Kidney epithelial cell (primary cell): ENCODE data around the gene MYO7B. TPM values are rescaled to one million over a fixed set of nuclear protein-coding genes. Genes with fewer than 3 reads are reported as not detected.

Experiments
- DNase-seq: peaks from one replicate; pipeline ENCODE4 v3.0.0-alpha.2; 2010; ENCODE audit warnings: low read depth
- H3K27me3 ChIP-seq: 2 replicates; pipeline ENCODE4 v1.6.0; 2011; ENCODE audit warnings: low read length; ENCODE audit not compliant: control insufficient read depth, insufficient read depth
- H3K36me3 ChIP-seq: 2 replicates; pipeline ENCODE4 v1.5.1; 2011; ENCODE audit warnings: low read length; ENCODE audit not compliant: control insufficient read depth, insufficient read depth
- H3K4me3 ChIP-seq: 2 replicates; pipeline ENCODE4 v1.5.1; 2011; ENCODE audit warnings: low read depth, mild to moderate bottlenecking, control low read depth, low read length
- total RNA-seq: library from RNA; depleted of rRNA; stranded (reverse); fragments of >200 nt; gene quantifications from 2 replicates; pipeline ENCODE4 v1.2.3, GENCODE V29; 2015
- TF ChIP-seq, protein P1 (sequence below): IDR thresholded peaks from 2 replicates; pipeline ENCODE4 v1.5.1; 2011; ENCODE audit warnings: mild to moderate bottlenecking, moderate library complexity, low read length, control low read depth, inconsistent platforms; ENCODE audit not compliant: insufficient read depth, poor library complexity, severe bottlenecking

The MYO7B gene
- total RNA-seq, 1 donor from 2014 or later = 0.50 TPM

DNA sequence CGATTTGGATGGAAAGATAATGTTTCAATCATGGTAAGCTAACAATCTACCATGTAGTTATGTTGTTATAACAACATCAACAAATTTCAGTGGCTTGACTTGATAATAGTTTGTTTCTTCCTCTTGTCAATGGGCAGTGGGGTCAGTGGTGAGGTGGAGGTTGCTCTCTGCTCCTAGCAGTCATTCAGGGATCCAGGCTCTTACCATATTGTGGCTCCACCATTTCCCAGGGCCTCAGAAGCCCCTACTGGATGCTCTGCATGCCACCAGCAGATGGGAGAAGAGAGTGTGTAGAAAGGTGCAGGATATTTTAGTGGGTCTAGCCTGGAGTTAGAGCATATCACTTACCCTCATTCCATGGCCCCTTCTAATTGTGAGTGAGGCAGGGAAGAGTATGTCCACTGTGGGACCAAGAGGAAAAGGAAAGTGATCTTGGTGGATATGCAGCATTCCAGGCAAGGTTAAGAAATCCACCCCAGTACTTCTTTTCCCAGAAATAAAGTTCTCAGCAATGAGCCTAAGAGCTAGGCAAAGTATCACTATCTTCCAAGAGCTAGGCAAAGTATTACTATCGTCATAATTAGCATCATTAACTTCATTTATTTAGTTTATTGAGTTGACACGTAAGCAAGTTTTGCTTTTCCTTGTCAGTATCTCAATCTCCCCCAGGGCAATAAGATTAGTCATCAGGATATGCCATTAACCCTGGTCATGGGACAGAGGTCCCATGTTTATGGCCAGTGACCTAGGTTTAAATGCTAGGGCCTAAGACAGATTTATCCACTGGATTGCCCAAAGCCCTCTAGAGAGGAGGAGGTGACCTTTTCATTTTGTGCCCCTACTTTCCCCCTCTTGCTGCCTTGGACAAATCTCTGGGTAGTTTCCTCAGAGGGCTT lies 5.0 kb upstream of the MYO7B start:
- TF ChIP-seq, protein P1, sequence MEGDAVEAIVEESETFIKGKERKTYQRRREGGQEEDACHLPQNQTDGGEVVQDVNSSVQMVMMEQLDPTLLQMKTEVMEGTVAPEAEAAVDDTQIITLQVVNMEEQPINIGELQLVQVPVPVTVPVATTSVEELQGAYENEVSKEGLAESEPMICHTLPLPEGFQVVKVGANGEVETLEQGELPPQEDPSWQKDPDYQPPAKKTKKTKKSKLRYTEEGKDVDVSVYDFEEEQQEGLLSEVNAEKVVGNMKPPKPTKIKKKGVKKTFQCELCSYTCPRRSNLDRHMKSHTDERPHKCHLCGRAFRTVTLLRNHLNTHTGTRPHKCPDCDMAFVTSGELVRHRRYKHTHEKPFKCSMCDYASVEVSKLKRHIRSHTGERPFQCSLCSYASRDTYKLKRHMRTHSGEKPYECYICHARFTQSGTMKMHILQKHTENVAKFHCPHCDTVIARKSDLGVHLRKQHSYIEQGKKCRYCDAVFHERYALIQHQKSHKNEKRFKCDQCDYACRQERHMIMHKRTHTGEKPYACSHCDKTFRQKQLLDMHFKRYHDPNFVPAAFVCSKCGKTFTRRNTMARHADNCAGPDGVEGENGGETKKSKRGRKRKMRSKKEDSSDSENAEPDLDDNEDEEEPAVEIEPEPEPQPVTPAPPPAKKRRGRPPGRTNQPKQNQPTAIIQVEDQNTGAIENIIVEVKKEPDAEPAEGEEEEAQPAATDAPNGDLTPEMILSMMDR = no peak
- H3K4me3 ChIP-seq = no peak overlapping the region
- DNase-seq = no peak
- no peaks in the 10 kb centered on the region for H3K27me3 ChIP-seq
- H3K36me3 ChIP-seq = no peaks in the 10 kb centered on the region

DNA sequence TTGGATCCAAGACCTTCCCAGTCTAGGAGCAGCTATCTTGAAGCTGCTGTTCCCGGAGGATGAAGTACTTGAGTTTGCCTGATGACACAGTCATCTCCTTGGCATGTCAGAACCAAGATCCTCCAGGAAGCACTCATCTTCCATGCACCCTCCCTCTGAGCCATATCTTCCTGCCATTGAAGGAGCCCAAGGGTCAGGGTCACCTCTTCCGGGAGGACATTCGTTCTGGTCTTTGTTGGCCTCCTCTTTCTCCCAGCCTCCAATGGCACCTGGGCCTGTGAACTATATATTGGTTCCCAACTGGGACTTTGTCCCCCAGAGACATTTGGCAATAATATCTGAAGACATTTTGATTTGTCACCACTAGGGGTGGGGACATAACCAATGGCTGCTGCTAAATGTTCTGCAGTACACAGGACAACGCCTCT lies 4.2 kb upstream of the MYO7B start:
- H3K4me3 ChIP-seq = no peak overlapping the region
- H3K27me3 ChIP-seq = peaks cover 4% of the 10 kb centered on the region
- H3K36me3 ChIP-seq = no peaks in the 10 kb centered on the region
- no peak for DNase-seq
- TF ChIP-seq, protein P1 = no peak

DNA sequence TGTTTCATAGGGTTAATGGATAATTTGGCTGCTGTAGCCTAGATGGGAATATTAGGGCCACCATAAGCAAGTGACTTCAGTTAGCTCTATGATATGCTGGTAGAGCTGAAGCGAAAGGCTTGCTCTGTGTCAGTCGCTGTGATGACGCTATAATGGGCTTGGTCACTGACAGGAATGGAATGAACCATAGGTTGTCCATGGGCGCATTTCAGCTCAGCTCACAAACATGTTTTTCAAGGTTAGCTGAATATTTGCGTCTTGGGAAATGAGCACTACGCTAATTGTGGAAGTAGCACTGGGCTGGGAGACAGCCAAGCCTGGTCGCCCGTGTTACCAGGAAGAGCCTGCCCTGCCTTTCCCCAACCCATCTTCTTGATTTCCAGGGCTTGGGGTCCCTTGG lies 3.2 kb upstream of the MYO7B start:
- Histone ChIP-seq H3K36me3 (no peaks in the 10 kb centered on the region), H3K27me3 (peaks cover 4% of the 10 kb centered on the region), H3K4me3 (no peak overlapping the region)
- DNase-seq = no peak
- TF ChIP-seq, protein P1 = no peak

DNA sequence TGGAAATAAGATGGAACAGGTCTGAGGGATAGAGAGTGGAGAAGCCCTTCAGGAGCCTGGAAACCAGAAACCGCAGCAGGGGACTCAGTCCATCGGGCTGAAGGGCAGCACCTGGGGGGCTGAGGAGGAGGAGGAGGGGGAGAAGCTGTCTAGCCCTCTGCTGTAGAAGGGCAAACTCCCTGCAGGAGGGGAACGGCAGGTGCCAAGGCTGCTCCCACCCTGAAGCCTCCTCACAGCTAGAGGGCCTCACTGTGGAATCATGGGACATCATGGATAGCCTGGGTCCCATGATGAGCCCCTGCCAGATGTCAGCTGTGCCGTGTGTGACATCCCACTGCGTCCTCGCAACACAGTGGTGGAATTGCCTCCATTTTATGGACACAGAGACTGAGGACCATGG lies 435 bp downstream of the MYO7B start:
- no peak for DNase-seq
- H3K36me3 ChIP-seq = no peaks in the 10 kb centered on the region
- TF ChIP-seq, protein P1 = no peak
- H3K4me3 ChIP-seq = no peak overlapping the region
- H3K27me3 ChIP-seq = peaks cover 4% of the 10 kb centered on the region

DNA sequence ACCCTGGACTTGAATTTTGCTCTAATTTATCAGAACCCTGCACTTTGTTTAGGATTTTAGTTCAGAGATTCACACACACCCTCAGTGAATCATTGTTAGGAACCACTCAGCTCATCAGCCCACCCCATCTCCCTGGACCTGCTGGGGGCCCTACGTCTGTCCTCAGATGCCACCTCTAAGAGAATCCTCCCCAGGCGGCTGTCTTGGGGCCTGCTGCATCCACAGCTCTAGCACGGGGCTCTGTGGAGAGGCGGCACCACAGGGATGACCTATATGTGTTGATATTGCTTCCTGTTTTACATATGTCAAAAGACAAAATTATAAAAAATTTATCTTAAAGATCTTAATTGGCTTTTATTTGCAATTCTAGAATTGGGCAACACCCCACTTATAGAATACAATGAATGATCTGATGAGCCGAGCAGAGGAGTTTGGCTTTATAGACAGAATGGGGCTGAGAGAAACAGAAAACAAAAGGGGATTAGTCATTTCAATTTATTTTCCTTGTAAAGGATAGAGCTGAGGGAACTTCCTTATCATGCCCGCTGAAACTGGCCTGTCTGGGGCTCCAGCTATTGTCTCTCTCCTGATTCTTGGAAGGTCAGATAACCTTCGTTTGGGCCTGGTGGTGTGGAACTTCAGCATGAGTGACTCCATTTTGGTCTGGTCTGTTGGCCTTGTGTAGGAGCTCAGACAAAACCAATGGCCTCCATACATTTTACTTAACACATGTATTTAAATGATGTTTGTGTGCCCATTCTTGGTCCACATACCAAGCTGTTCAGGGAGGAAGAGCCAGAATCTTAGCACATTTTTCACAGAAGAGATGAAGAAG lies 1.4 kb downstream of the MYO7B start:
- Histone ChIP-seq H3K36me3 (no peaks in the 10 kb centered on the region), H3K4me3 (no peak overlapping the region), H3K27me3 (peaks cover 4% of the 10 kb centered on the region)
- TF ChIP-seq, protein P1 = no peak
- no peak for DNase-seq
